Activated CD4-positive, alpha-beta T cell treated with anti-CD3 and anti-CD28 coated beads, Interleukin-2, amount 50 U/mL, for 16 hours (primary cell): ENCODE measurements around the gene DAPK1.
"Not testable (repeated sequence)": the region's sequence is repeated elsewhere in the genome, so short reads cannot be mapped to it uniquely, and the experiment has no call there.

Source experiments
- DNase-seq: peaks from one replicate; pipeline ENCODE4 v3.0.0-alpha.2; 2020

The DAPK1 gene

GRCh38 chr9:87722393-87723088 is 224.9 kb downstream of the DAPK1 start:
- no peak for DNase-seq

GRCh38 chr9:87725356-87725899 is 227.8 kb downstream of the DAPK1 start:
- DNase-seq = no peak

GRCh38 chr9:87725900-87726709 is 228.4 kb downstream of the DAPK1 start, which contains the start of gene CTSL:
Gene CTSL, plus strand, starts transcription at chr9:87726119. Its CDS starts 1,485 bp downstream, at chr9:87727604.
- peak; percentile 41 for DNase-seq

DNA sequence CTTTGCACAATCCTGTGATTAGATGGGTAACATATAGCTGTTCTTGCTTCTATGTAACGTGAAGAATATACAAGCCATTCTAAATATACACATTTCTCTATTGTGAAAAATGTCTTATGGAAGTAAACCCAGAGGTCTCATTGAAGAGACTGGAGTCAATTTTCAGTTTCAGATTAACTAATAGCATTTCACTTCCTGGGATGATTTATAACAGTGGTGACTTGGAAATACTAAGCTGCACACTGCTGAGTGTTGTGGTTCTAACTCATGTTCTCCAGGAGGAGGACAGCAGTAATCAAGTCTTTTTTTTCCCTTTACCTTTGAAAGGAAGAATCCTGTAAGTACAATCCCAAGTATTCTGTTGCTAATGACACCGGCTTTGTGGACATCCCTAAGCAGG is 231.6 kb downstream of the DAPK1 start:
- DNase-seq = no peak

- DNase-seq = no peak
Measured at GRCh38 chr9:87731321-87731720, 233.7 kb downstream of the DAPK1 start.

DNA sequence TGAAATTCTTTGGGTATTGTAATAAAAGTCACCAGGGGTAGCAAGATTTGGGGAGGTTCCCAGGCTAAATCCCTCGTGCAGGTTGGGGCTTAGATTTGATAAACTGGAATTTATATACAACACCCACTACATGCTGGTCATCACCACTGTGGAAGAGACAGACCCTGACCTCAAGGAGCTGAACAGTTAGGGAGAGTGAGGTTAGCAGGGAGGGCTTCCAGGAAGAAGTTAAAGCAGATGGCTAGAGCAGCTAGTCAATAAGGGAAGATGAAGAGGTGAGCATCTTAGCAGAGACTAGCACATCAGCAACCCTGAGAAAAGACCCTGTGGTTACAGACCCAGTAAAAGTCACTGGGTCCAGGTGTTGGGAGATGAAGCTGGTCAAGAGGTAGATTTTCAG is 234.7 kb downstream of the DAPK1 start:
- no peak for DNase-seq

- DNase-seq = no peak
Measured at GRCh38 chr9:87732756-87733155, 235.1 kb downstream of the DAPK1 start.

- no peak for DNase-seq
Measured at GRCh38 chr9:87733273-87734052, 235.8 kb downstream of the DAPK1 start.

DNA sequence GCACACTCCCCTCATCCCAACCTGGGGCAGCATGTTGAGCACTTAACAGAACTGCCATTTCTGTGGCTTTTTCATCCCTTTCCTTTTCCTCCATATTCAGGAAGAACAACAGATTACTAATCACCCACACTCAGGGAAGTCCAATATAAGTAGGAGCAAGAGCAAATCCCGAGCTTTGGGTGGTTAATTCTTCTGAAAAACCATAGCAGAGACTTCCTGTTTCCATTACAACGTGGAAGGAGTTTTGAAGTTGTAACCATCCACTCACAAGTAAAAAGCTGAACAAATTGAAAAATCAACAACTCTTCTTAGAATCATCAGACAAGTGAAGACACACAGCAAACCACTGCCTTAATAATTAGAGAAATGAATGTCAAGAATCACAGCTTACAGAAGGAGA is 236.4 kb downstream of the DAPK1 start:
- DNase-seq = no peak

DNA sequence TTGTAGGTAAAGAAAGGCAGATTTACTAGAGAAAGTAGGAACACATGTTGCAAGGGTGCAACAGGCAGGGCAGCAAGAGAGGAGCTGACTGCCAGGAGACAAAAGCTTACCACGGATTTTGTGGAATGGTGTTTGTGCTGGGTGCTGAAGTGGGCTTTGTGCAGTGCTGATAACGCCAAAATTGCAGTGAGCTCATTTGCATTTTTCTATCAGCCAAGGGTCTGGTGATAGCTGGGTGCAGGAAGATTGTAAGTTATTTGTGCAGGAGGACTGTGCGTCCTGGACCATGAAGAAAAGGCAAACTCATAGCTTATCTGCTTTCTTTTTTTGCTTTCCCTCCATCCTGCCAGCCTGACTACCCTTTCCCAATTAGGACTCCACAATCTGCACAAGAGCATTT is 241.9 kb downstream of the DAPK1 start:
- no peak for DNase-seq

GRCh38 chr9:87740209-87740608 is 242.5 kb downstream of the DAPK1 start:
- no peak for DNase-seq

DNA sequence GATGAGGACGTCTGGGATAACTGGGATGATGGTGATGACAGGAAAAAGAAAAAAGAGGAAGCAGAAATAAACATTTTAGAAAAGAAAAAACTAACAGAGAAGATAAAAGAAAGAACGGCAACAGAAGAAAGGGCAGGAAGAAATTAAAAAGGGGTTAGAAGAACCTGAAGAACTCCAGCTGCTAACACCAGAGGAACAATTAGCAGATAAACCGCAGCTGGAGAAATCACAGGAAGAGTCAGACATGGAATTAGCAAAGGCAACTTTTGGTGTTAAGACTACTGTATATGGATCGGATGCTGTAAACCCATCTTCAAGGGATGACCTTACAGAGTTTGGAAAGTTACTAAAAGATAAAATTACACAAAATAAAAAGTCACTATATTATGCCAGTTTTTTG is 243.7 kb downstream of the DAPK1 start:
- DNase-seq = no peak

DNA sequence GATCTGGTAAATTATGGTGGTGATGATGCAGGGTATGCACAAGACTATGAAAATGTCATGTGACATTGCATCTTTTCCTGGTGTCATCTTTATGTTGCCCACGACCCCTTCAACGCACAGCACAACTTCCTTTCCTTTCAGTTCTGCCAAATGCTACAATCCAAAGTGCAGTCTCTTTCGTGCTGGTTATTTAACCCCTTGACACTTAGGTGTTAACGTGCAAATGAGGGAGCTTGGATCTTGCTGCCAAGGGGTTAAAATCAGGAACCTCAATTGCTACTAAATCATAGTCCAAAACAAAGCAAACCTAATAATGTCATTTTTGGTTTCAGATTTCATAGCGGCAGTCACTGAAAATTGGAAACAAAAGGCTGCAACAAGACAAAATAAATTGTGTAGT is 244.2 kb downstream of the DAPK1 start:
- DNase-seq = no peak

GRCh38 chr9:87742813-87743428 is 245.3 kb downstream of the DAPK1 start:
- DNase-seq = no peak

- DNase-seq = not testable (repeated sequence)
Measured at GRCh38 chr9:87744247-87744646, 246.6 kb downstream of the DAPK1 start.

GRCh38 chr9:87746186-87746585 is 248.5 kb downstream of the DAPK1 start:
- no peak for DNase-seq

DNA sequence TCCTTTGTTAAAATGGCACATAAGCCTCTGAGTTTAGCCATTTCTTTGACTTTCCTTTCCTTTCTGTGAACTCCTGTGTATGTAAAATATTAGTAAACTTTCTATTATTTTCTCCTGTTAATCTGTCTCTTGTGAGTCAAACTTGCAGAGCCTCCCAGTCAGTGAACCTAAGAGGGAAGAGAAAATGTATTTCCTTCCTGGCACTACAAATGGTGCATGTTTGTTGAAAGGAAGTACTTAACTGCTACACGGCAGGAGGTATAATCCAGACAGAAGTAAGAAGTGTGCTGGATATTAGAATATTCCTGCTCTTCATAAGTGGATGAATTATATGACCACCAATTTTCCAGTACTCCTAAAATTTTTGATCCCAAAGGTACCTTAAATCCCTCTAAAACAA is 251.2 kb downstream of the DAPK1 start:
- no peak for DNase-seq

DNA sequence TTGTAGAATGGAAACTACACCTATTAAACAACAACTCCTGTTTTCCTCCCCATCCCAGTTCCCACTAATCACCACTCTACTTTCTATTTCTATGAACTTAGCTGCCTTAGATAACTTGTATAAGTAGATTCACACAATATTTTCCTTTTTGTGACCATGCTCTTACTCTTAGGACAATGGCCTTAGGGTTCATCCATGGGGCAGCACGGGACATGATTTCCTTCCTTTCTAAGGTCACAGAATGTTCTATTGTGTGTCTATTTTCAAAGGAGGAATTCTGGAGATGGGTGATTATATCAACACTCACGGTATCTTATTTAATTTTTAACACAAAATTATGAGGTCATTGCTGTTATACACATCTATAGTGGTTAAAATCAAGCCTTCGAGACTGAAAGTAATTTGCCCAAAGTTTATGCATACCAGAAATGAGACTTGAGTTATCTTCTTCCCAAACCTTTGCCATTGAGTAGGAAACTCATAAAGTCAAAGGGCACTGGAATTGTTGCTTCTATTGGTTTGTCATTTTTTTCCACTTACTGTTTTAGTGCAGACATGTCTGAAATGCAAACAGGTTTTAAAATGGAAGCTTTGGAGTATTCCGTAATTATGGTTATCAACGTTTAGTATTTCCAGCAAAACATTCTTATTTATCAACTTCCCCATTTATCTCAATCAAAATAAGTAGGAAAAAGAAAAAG is 251.8 kb downstream of the DAPK1 start:
- no peak for DNase-seq

- DNase-seq = no peak
Measured at GRCh38 chr9:87750726-87751125, 253.1 kb downstream of the DAPK1 start.

DNA sequence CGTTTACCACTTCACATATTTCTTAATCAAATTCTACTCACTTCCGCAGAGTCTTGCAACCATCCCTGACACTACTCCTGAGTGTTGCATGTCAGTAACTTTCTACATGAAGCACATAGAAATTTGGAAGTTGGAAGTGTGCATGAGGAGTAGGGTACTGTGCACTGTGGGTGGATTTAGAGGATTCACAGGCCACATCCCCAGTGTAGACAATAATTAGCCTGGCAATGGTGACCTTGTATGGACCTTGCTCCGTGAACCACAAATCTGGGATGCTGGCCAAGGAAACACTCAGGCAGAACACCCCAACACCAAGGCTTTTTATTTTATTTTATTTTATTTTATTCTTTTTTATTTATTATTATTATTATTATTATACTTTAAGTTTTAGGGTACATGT is 253.8 kb downstream of the DAPK1 start:
- no peak for DNase-seq

DNA sequence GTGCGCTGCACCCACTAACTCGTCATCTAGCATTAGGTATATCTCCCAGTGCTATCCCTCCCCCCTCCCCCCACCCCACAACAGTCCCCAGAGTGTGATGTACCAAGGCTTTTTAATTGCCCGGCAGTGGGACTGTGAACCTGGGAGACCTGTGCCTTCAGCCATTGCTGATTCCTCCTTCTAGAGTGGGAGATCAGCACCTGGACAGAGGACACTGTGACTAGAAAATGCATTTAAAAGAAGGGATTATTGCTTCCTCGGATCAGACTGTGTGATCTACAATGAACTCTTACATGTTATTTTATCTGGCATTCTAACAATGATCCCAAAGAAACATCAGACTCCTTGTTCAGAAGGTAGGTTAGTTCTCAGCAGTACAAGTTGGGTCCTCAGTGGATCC is 254.2 kb downstream of the DAPK1 start:
- DNase-seq = no peak

DNA sequence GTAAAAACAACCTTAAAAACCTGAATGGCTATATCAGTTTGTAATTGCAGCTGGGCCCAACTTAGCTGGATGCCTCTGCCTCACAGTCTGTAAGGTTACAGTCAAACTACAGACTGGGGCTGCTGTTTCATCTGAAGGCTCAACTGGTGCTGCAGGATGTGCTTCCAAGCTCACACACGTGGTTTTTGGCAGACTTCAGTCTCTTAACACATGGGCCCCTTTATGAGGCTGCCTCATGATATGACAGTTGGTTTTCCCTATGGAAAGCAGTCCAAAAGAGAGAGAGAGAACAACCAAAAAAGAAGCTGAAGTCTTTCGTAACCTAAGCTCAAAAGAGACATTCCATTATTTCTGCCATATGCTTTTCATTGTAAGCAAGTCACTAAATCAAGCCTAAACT is 255.6 kb downstream of the DAPK1 start:
- DNase-seq = no peak
